Right kidney (tissue), 1 donor: ENCODE measurements around the gene PRAC1.

Experiments used
- DNase-seq: peaks from one replicate; pipeline ENCODE4 v3.0.0-alpha.2; 2016

The PRAC1 gene

DNA sequence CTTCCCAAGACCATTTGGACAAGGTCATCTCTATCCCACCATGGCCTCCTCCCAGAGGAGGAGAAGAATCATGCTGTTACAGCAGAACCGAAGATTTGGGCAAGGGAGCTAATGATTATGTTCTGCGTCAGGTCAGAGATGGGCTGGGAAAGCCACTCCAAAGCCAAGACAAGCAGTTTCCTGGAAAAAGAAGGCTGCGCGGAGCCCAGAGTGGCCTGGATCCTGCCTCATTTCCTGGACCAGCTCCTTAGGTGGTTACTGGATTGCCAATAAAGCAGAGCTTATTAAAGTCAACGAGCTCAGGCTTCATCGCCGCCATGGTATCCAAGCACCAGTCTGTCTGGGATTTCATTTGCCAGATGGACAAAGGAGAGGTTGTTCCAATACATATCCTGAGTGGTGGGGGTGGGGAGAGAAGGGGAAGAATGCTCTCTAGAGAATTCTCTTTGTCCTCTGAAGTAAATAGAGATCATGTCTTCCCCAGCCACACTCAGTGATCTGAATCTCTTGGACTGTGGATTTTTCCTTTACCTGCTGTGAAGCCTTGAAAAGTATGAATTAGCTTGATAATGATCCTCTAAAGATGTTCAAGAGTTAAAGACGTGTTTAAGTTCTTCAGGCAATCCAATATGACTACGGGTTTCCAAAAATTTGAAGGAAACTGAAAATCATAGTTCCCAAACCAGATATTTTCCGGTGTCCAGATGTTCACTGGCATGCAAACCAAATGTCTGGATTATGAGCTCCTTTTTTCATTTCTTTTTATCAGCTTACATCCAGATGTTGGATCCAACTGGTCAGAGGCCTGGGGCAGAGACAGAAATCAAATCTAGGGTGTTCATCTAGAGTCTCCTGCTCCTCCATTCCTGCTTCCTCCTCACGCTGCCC, 17.7 kb downstream of the PRAC1 start:
- DNase-seq = no peak

DNA sequence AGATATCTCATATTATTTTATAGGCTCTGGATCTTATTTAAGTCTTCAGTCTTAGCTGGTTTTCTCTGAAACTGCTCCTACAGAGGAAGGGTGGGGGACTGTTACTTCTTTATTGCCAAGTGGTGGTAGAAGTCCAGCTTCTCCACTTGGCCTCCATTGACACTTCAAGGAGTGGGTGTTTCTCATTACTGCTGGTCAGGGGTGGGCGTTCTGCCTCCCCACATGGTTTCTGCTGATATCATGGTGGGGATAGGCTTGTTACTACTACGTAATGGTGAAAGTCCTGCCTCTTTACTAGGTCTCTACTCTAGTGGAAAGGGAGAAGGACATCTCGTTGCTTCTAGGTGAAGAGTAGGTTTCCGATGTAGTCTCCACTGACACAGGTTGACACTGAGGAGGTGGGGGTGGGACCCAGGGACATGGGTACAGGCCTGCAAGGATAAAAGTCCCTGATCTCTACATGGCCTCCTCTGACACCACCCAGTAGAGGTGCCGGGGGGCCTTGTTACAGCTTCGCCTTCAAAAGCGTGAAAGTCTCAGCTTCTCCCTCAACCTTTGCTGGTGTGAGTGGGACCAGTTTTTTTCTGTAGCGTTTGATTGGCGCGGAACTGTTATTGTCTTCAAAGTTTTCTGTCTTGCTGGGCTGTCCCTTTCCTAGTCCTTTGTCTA, 20.3 kb downstream of the PRAC1 start:
- DNase-seq = no peak

DNA sequence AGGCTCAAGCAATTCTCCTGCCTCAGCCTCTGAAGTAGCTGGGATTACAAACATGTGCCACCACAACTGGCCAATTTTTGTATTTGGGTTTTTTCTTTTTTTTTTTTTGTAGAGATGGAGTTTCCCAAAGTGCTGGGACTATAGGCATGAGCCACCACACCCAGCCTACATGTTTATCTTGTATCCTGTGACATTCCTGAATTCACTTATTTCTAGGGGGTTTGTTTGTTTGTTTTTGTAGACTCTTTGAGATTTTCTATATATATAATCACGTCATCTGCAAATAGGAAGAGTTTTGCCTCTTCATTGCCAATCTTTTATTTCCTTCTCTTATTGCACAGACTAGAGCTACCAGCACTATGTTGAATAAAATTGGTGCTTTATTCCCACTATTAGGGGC, 29.1 kb downstream of the PRAC1 start:
- DNase-seq = no peak

DNA sequence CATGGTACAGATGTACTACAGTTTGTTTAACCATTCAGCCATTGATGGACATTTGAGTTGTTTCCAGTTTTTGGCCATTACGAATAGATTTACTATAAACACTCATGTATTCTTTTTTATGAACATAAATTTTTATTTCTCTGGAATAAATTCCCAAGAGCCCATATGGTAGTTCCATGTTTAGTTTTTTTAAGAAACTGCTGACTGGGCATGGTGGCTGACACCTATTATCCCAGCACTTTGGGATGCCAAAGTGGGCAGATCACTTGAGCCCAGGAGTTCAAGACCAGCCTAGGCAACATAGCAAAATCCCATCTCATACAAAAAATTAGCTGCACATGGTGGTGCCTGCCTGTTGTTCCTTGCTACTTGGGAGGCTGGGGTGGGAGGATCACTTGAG, 30.3 kb downstream of the PRAC1 start:
- no peak for DNase-seq

DNA sequence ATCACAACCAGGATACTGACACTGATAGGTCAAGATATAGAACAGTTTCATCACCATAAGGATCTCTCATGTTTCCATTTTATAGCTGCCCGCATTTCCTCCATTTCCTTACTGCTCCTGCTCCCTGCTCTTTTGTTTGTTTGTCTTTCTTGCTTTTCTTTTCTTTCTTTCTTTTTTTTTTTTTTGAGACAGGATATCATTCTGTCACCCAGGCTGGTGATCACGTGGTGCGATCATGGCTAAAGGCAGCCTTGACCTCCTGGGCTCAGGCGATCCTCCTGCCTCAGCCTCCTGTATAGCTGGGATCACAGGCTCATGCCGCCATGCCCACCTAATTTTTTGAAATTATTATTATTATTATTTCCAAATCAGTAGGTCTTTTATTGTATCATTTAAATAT, 31.7 kb downstream of the PRAC1 start:
- DNase-seq = no peak

DNA sequence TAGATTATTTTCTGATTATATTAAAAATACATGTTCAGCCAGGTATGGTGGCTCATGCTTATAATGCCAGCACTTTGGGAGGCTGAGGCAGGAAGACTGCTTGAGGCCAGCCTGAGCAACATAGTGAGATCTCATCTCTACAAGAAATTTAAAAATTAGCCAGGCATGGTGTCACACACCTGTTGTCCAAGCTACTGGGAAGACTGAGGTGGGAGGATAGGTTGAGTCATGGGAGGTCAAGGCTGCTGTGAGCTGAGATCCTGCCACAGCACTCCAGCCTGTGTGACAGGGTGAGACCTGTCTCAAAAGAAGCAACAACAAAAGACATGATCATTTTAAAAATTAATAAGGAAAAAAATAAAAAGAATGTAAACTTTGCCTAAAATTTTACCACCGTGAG, 40.7 kb downstream of the PRAC1 start:
- no peak for DNase-seq

DNA sequence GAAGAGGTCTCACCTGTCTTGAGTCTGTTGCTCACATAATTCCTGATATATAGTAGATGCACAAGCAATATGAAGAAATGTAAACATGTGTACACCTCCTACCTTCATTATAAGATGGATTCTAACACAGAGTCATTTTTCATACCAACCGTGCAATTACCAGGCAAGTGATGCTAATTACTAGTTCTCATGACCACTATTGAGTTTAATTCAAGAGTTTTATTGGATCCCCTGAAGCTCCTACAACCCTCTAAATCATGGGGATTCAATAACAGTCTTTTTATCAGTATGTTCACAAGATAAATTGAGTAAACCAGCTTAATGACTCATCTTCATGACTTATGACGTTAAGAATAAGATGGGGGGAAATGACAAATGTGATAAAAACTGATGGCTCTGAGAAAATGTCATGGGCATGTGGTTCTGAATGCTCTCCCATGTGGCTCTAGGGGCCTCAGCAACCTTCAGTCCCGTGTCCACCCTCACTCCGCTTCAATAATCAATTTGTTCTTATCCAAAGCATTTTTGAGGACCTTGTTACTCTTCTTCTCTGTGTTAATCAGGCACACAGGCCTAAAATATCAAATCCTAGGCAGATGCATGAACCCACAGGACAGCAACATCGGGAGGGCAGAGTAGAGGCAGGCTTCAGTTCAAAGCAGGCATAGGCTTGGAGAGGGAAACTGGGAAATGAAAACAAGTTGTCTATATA, 42.8 kb downstream of the PRAC1 start:
- no peak for DNase-seq

DNA sequence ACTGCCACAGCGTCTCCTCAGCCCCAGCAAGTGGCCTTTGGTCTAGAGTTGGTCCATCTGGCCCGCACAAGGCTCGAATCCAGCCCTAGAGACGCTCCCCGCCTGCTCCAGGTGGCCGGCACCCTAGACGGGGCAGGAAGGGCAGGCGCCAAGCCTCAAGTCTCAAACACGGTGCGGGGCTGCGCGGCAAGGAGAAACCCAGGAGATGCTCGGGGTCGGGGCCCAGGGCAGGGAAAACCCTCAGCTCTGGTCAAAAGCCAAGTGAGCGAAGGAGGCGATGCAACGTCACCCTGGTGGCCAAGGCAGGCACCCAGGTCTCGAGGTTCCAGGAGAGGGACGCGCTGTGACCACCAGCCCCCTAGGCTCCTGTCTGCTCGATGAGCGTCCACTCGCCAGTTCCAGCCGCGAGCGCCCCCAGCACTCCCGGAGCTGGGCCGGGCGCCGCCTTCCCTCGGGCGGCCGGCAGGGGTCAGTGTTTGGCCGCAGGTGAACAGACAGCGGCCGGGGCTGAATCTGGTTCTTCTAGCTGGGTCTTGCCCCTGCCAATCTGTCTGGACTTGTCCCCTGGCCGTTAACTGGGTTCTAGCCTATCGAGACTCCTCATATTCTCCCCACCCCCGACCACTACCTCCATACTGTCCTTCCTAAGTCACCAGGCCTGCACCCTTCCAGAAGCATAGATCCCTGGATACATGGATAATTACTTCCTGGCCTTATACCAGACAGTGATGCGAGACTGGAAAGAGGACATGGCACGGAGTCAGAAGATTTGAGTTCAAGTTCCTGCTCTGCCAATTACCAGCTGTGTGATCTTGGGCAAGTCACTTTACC, 44.0 kb downstream of the PRAC1 start:
- DNase-seq = peak; percentile 68

DNA sequence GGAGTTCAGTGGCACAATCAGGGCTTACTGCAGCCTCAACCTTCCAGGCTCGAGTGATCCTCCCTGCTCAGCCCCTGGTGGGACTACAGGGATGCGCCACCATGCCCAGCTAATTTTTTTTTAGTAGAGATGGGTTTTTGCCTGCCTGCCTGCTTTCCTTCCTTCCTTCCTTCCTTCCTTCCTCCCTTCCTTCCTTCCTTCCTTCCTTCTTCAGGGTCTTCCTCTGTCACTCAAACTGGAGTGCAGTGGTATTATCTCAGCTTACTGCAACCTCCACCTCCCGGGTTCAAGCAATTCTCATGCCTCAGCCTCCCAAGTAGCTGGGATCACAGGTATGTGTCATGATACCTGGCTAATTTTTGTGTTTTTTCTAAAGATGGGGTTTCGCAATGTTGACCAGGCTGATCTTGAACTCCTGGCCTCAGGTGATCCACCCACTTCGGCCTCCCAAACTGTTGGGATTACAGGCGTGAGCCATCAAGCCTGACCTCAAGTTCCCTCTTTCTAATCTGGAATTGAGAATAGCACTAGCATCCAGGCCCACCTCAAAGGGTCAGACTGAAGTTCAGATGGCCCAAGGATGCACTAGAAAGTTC, 45.3 kb downstream of the PRAC1 start:
- DNase-seq = no peak

DNA sequence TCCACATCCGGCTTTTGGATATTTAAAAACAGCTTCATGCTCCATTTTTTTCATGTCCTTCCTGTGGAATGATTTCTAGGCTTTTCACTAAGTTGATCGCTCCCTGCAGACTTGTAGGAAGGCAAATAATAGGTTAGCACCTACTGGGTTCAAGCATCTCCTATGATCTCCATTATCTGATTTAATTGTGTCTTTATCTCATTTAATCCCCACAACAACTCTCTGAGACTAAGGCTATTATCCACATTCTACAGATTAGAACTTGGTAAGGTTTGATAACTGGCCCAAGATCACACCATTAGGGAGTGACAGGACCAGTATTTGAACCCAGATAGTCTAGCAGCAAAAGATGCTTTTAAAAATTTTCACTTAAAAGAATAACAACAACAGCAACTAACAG, 50.0 kb downstream of the PRAC1 start:
- no peak for DNase-seq
